ENCODE measurements around the gene FIGNL2. TPM values are rescaled to one million over a fixed set of nuclear protein-coding genes. Genes with fewer than 3 reads are reported as not detected.

Gene FIGNL2
- total RNA-seq, 1 donor from 2014 or later = 6.7 TPM

GRCh38 chr12:51852404-51853137, 4.1 kb upstream of the FIGNL2 start:
- TF ChIP-seq, protein P1, sequence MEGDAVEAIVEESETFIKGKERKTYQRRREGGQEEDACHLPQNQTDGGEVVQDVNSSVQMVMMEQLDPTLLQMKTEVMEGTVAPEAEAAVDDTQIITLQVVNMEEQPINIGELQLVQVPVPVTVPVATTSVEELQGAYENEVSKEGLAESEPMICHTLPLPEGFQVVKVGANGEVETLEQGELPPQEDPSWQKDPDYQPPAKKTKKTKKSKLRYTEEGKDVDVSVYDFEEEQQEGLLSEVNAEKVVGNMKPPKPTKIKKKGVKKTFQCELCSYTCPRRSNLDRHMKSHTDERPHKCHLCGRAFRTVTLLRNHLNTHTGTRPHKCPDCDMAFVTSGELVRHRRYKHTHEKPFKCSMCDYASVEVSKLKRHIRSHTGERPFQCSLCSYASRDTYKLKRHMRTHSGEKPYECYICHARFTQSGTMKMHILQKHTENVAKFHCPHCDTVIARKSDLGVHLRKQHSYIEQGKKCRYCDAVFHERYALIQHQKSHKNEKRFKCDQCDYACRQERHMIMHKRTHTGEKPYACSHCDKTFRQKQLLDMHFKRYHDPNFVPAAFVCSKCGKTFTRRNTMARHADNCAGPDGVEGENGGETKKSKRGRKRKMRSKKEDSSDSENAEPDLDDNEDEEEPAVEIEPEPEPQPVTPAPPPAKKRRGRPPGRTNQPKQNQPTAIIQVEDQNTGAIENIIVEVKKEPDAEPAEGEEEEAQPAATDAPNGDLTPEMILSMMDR (IDR thresholded peaks at IDR 0.05; ENCODE audit: insufficient read depth, low read depth, low read length) = no peak
- TF ChIP-seq EZH2 (IDR thresholded peaks at IDR 0.05; ENCODE audit: insufficient read depth, low read length) = no peak
- Mint-ChIP-seq H3K9me3 (ENCODE audit: unreplicated experiment) (no peaks in the 10 kb centered on the region), H3K36me3 (ENCODE audit: low read depth, unreplicated experiment) (no peaks in the 10 kb centered on the region), H3K4me1 (ENCODE audit: low read depth, unreplicated experiment) (peaks cover 8% of the 10 kb centered on the region), H3K27ac (ENCODE audit: unreplicated experiment) (peak overlapping the region; percentile 69), H3K27me3 (ENCODE audit: low read depth, unreplicated experiment) (peaks cover 10% of the 10 kb centered on the region), H3K4me3 (ENCODE audit: unreplicated experiment) (no peak overlapping the region)
- H3K36me3 ChIP-seq (ENCODE audit: insufficient read depth, low read length) = no peaks in the 10 kb centered on the region
- H2AFZ ChIP-seq (ENCODE audit: low read depth, low read length) = no peak overlapping the region
- H4K20me1 ChIP-seq (ENCODE audit: insufficient read depth, low read length) = no peaks in the 10 kb centered on the region
- DNase-seq (ENCODE audit: low read depth) = no peak
- peaks cover 7% of the 10 kb centered on the region for H3K27me3 ChIP-seq (ENCODE audit: insufficient read depth, low read length)
- FAIRE-seq = no peak
- H3K27ac ChIP-seq (ENCODE audit: low read depth, low read length) = no peak overlapping the region
- no peak overlapping the region for H3K4me2 ChIP-seq (ENCODE audit: low read length)
- H3K4me1 ChIP-seq (ENCODE audit: insufficient read depth, low read length) = peaks cover 13% of the 10 kb centered on the region
- no peak overlapping the region for H3K4me3 ChIP-seq (ENCODE audit: insufficient read depth, low read depth, low read length)
- no peaks in the 10 kb centered on the region for H3K79me2 ChIP-seq (ENCODE audit: insufficient read depth, low read length)
- no peaks in the 10 kb centered on the region for H3K9me3 ChIP-seq (ENCODE audit: insufficient read depth, low read depth, low read length)
- no peak overlapping the region for H3K9ac ChIP-seq (ENCODE audit: low read length)

GRCh38 chr12:51851413-51852124, 3.1 kb upstream of the FIGNL2 start:
- Histone ChIP-seq H3K4me1 (ENCODE audit: insufficient read depth, low read length) (peaks cover 13% of the 10 kb centered on the region), H3K4me3 (ENCODE audit: insufficient read depth, low read depth, low read length) (no peak overlapping the region), H4K20me1 (ENCODE audit: insufficient read depth, low read length) (no peaks in the 10 kb centered on the region), H3K27ac (ENCODE audit: low read depth, low read length) (no peak overlapping the region), H3K4me2 (ENCODE audit: low read length) (no peak overlapping the region), H3K79me2 (ENCODE audit: insufficient read depth, low read length) (no peaks in the 10 kb centered on the region), H3K27me3 (ENCODE audit: insufficient read depth, low read length) (peaks cover 9% of the 10 kb centered on the region), H3K36me3 (ENCODE audit: insufficient read depth, low read length) (no peaks in the 10 kb centered on the region), H3K9ac (ENCODE audit: low read length) (no peak overlapping the region), H2AFZ (ENCODE audit: low read depth, low read length) (no peak overlapping the region), H3K9me3 (ENCODE audit: insufficient read depth, low read depth, low read length) (no peaks in the 10 kb centered on the region)
- no peak overlapping the region for H3K27ac Mint-ChIP-seq (ENCODE audit: unreplicated experiment)
- no peak for TF ChIP-seq EZH2 (IDR thresholded peaks at IDR 0.05; ENCODE audit: insufficient read depth, low read length)
- TF ChIP-seq, protein P1 (IDR thresholded peaks at IDR 0.05; ENCODE audit: insufficient read depth, low read depth, low read length) = no peak
- FAIRE-seq = no peak
- H3K4me1 Mint-ChIP-seq (ENCODE audit: low read depth, unreplicated experiment) = peaks cover 8% of the 10 kb centered on the region
- no peaks in the 10 kb centered on the region for H3K9me3 Mint-ChIP-seq (ENCODE audit: unreplicated experiment)
- DNase-seq (ENCODE audit: low read depth) = no peak
- no peaks in the 10 kb centered on the region for H3K36me3 Mint-ChIP-seq (ENCODE audit: low read depth, unreplicated experiment)
- no peak overlapping the region for H3K4me3 Mint-ChIP-seq (ENCODE audit: unreplicated experiment)
- H3K27me3 Mint-ChIP-seq (ENCODE audit: low read depth, unreplicated experiment) = peaks cover 7% of the 10 kb centered on the region

- H3K9me3 ChIP-seq (ENCODE audit: insufficient read depth, low read depth, low read length) = no peaks in the 10 kb centered on the region
- no peaks in the 10 kb centered on the region for H3K9me3 Mint-ChIP-seq (ENCODE audit: unreplicated experiment)
- H3K4me2 ChIP-seq (ENCODE audit: low read length) = no peak overlapping the region
- no peak overlapping the region for H3K4me3 Mint-ChIP-seq (ENCODE audit: unreplicated experiment)
- FAIRE-seq = no peak
- TF ChIP-seq, protein P1 (IDR thresholded peaks at IDR 0.05; ENCODE audit: insufficient read depth, low read depth, low read length) = no peak
- no peak overlapping the region for H3K27ac Mint-ChIP-seq (ENCODE audit: unreplicated experiment)
- no peak overlapping the region for H3K9ac ChIP-seq (ENCODE audit: low read length)
- no peak for DNase-seq (ENCODE audit: low read depth)
- peaks cover 6% of the 10 kb centered on the region for H3K4me1 Mint-ChIP-seq (ENCODE audit: low read depth, unreplicated experiment)
- H2AFZ ChIP-seq (ENCODE audit: low read depth, low read length) = no peak overlapping the region
- H3K27ac ChIP-seq (ENCODE audit: low read depth, low read length) = no peak overlapping the region
- peaks cover 15% of the 10 kb centered on the region for H3K27me3 ChIP-seq (ENCODE audit: insufficient read depth, low read length)
- H3K79me2 ChIP-seq (ENCODE audit: insufficient read depth, low read length) = no peaks in the 10 kb centered on the region
- H3K4me3 ChIP-seq (ENCODE audit: insufficient read depth, low read depth, low read length) = no peak overlapping the region
- H3K4me1 ChIP-seq (ENCODE audit: insufficient read depth, low read length) = peaks cover 8% of the 10 kb centered on the region
- no peaks in the 10 kb centered on the region for H4K20me1 ChIP-seq (ENCODE audit: insufficient read depth, low read length)
- peaks cover 9% of the 10 kb centered on the region for H3K27me3 Mint-ChIP-seq (ENCODE audit: low read depth, unreplicated experiment)
- no peaks in the 10 kb centered on the region for H3K36me3 ChIP-seq (ENCODE audit: insufficient read depth, low read length)
- H3K36me3 Mint-ChIP-seq (ENCODE audit: low read depth, unreplicated experiment) = no peaks in the 10 kb centered on the region
Observed at GRCh38 chr12:51850965-51851299, 2.4 kb upstream of the FIGNL2 start.
